ENCODE data around the gene TUBA1C. TPM values are rescaled to one million over a fixed set of nuclear protein-coding genes. Genes with fewer than 3 reads are reported as not detected.
"Not testable (repeated sequence)": the region's sequence is repeated elsewhere in the genome, so short reads cannot be mapped to it uniquely, and the experiment has no call there.

Gene TUBA1C
- total and polyA plus RNA-seq, 2 donors (not counting 1 experiment from before 2014, with no cell fraction given): 164 to 1,111 TPM

GRCh38 chr12:49305762-49306510 lies 41.1 kb downstream of the TUBA1C start:
- no peak for DNase-seq (ENCODE audit: low read depth in 2 of 2)
- Histone ChIP-seq H4K20me1 (ENCODE audit: control insufficient read depth, extremely low read depth, insufficient read depth, low read length) (no peaks in the 10 kb centered on the region), H3K4me3 (replicated peaks in 1 of 4; ENCODE audit: control extremely low read depth in 1 of 4, insufficient read depth in 1 of 4, low read depth in 3 of 4, low read length in 4 of 4) (no peak overlapping the region), H3K9ac (ENCODE audit: insufficient read depth, low read length) (no peak overlapping the region), H2AFZ (ENCODE audit: low read length) (no peak overlapping the region), H3K27ac (ENCODE audit: insufficient read depth, low read length) (no peak overlapping the region), H3K9me3 (ENCODE audit: control insufficient read depth, insufficient read depth, low read depth, low read length) (no peaks in the 10 kb centered on the region), H3K4me2 (ENCODE audit: extremely low read depth, insufficient read depth, low read length) (no peak overlapping the region), H3K36me3 (ENCODE audit: control insufficient read depth, insufficient read depth, low read length) (no peaks in the 10 kb centered on the region), H3K27me3 (ENCODE audit: control insufficient read depth, insufficient read depth, low read length) (peaks cover 5% of the 10 kb centered on the region), H3K79me2 (ENCODE audit: control insufficient read depth, insufficient read depth, low read length) (no peaks in the 10 kb centered on the region), H3K4me1 (ENCODE audit: control insufficient read depth, extremely low read depth, insufficient read depth, low read length) (no peaks in the 10 kb centered on the region)
- TF ChIP-seq CTCF (conservative IDR thresholded peaks at IDR 0.05 in 1 of 2, IDR thresholded peaks at IDR 0.05 in 1 of 2; ENCODE audit: low read depth in 1 of 2, low read length in 2 of 2) (no peak), EZH2 (IDR thresholded peaks at IDR 0.05; ENCODE audit: low read length, missing control alignments) (no peak)

GRCh38 chr12:49309386-49309785 lies 44.5 kb downstream of the TUBA1C start:
- H3K9ac ChIP-seq (ENCODE audit: insufficient read depth, low read length): no peak overlapping the region
- H3K27ac ChIP-seq (ENCODE audit: insufficient read depth, low read length): no peak overlapping the region
- TF ChIP-seq EZH2 (IDR thresholded peaks at IDR 0.05; ENCODE audit: low read length, missing control alignments): no peak
- no peak for TF ChIP-seq CTCF (conservative IDR thresholded peaks at IDR 0.05 in 1 of 2, IDR thresholded peaks at IDR 0.05 in 1 of 2; ENCODE audit: low read depth in 1 of 2, low read length in 2 of 2)
- no peak for DNase-seq (ENCODE audit: low read depth in 2 of 2)
- H2AFZ ChIP-seq (ENCODE audit: low read length): no peak overlapping the region
- peaks cover 3% of the 10 kb centered on the region for H3K27me3 ChIP-seq (ENCODE audit: control insufficient read depth, insufficient read depth, low read length)
- no peaks in the 10 kb centered on the region for H3K9me3 ChIP-seq (ENCODE audit: control insufficient read depth, insufficient read depth, low read depth, low read length)
- no peaks in the 10 kb centered on the region for H3K36me3 ChIP-seq (ENCODE audit: control insufficient read depth, insufficient read depth, low read length)
- H3K4me3 ChIP-seq (replicated peaks in 1 of 4; ENCODE audit: control extremely low read depth in 1 of 4, insufficient read depth in 1 of 4, low read depth in 3 of 4, low read length in 4 of 4): no peak overlapping the region
- H4K20me1 ChIP-seq (ENCODE audit: control insufficient read depth, extremely low read depth, insufficient read depth, low read length): no peaks in the 10 kb centered on the region
- no peaks in the 10 kb centered on the region for H3K4me1 ChIP-seq (ENCODE audit: control insufficient read depth, extremely low read depth, insufficient read depth, low read length)
- no peak overlapping the region for H3K4me2 ChIP-seq (ENCODE audit: extremely low read depth, insufficient read depth, low read length)
- H3K79me2 ChIP-seq (ENCODE audit: control insufficient read depth, insufficient read depth, low read length): no peaks in the 10 kb centered on the region

- not testable (repeated sequence) for DNase-seq (ENCODE audit: low read depth in 2 of 2); H3K4me3 ChIP-seq (replicated peaks in 1 of 4; ENCODE audit: control extremely low read depth in 1 of 4, insufficient read depth in 1 of 4, low read depth in 3 of 4, low read length in 4 of 4); H2AFZ ChIP-seq (ENCODE audit: low read length); H4K20me1 ChIP-seq (ENCODE audit: control insufficient read depth, extremely low read depth, insufficient read depth, low read length); H3K4me1 ChIP-seq (ENCODE audit: control insufficient read depth, extremely low read depth, insufficient read depth, low read length); H3K4me2 ChIP-seq (ENCODE audit: extremely low read depth, insufficient read depth, low read length); H3K27me3 ChIP-seq (ENCODE audit: control insufficient read depth, insufficient read depth, low read length); H3K9ac ChIP-seq (ENCODE audit: insufficient read depth, low read length); H3K79me2 ChIP-seq (ENCODE audit: control insufficient read depth, insufficient read depth, low read length); H3K27ac ChIP-seq (ENCODE audit: insufficient read depth, low read length); H3K9me3 ChIP-seq (ENCODE audit: control insufficient read depth, insufficient read depth, low read depth, low read length); H3K36me3 ChIP-seq (ENCODE audit: control insufficient read depth, insufficient read depth, low read length)
These were observed 45.6 kb downstream of the TUBA1C start for GRCh38 chr12:49310451-49311000.

All from fibroblast of lung (primary cell).